Endometrial microvascular endothelial cells (primary cell): ENCODE results near the gene BBOF1. TPM values are rescaled to one million over a fixed set of nuclear protein-coding genes. Genes with fewer than 3 reads are reported as not detected.

Experiments
- in situ Hi-C: cut with HindIII; loops from 2 replicates; pipeline ENCODE4 v1.10.0; 2017; ENCODE audit warnings: low sequenced_read_pairs, low pct_unique_long_range_greater_than_20kb; ENCODE audit errors: inconsistent ontology term
- total RNA-seq: library from RNA; depleted of rRNA; stranded (reverse); fragments of >200 nt; gene quantifications from one replicate; pipeline ENCODE4 v1.2.3, GENCODE V29; 2015; ENCODE audit errors: inconsistent ontology term

Gene BBOF1
- total RNA-seq, 1 donor from 2014 or later = 0.19 TPM

- in situ Hi-C loops = no loop called here
These were observed 65.3 kb downstream of the BBOF1 start, which contains the start of the genes ALDH6A1 and LIN52 for GRCh38 chr14:74084277-74085046. ALDH6A1 (minus strand) TSS chr14:74084453; CDS start chr14:74084394, 59 bp downstream. LIN52 (plus strand) TSS chr14:74084956; CDS start chr14:74084975, 19 bp downstream.

GRCh38 chr14:74085047-74085637 is 66.0 kb downstream of the BBOF1 start:
- in situ Hi-C loops = no loop called here

- in situ Hi-C loops = no loop called here
These were observed 66.7 kb downstream of the BBOF1 start for GRCh38 chr14:74085828-74086227.

- in situ Hi-C loops = no loop called here
These were observed 70.3 kb downstream of the BBOF1 start for GRCh38 chr14:74089251-74090020.

- in situ Hi-C loops = loop anchor here (25.0 kb wide), 1 partner anchor 182 kb away; no protein-coding TSS in a partner anchor
These were observed 86.2 kb downstream of the BBOF1 start for GRCh38 chr14:74105381-74105780.

- in situ Hi-C loops = loop anchor here (25.0 kb wide), 1 partner anchor 178 kb away; no protein-coding TSS in a partner anchor
These were observed 90.2 kb downstream of the BBOF1 start for GRCh38 chr14:74109369-74109768.

GRCh38 chr14:74111395-74112216 is 92.5 kb downstream of the BBOF1 start:
- in situ Hi-C loops = loop anchor here (25.0 kb wide), 1 partner anchor 176 kb away; no protein-coding TSS in a partner anchor

Other genes starting within 250 kb of the BBOF1 start
- gene PTGR2, start 167.5 kb upstream of the BBOF1 start, total RNA-seq = 4.9 TPM
- 51.2 TPM for gene ZNF410, start 132.5 kb upstream of the BBOF1 start, total RNA-seq
- 1.8 TPM for gene FAM161B, start 69.3 kb upstream of the BBOF1 start, total RNA-seq
- 16.4 TPM for gene COQ6, start 69.0 kb upstream of the BBOF1 start, total RNA-seq
- gene ENTPD5, start 61 bp upstream of the BBOF1 start, total RNA-seq = 17.7 TPM
- gene ALDH6A1, start 65.1 kb downstream of the BBOF1 start, total RNA-seq = 8.4 TPM
- gene LIN52, start 65.6 kb downstream of the BBOF1 start, total RNA-seq = 8.0 TPM
- gene VSX2, start 220.1 kb downstream of the BBOF1 start, total RNA-seq = not detected